GM21381 (cell line): ENCODE results near the gene SLC22A6.
"Not testable (repeated sequence)": the region's sequence is repeated elsewhere in the genome, so short reads cannot be mapped to it uniquely, and the experiment has no call there.

ENCODE experiments used
- ATAC-seq: cut with Tn5 transposase; IDR thresholded peaks from one replicate; pipeline ENCODE4 v1.9.1; 2021; ENCODE audit warnings: mild to moderate bottlenecking, moderate library complexity; ENCODE audit not compliant: unreplicated experiment

SLC22A6 gene

DNA sequence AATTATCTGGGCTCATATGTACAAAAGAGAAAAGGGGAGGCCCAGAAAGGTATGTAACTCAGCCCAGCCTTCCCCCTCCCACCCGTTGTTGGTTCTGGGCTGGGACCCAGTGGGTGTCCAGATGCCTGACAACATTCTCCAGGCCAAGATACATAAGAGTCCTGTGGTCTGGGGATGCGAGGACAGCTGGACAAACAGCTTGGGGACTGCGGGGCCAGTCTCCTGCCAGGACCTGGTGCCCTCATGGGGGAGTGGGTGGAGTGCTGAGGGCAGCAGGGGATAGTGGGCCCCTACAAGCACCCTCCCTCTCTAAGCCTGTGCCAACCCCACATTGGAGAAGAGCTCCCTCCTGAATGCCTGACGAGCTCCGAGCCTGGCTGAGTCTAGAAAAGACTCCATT, 3.5 kb upstream of the SLC22A6 start:
- no peak for ATAC-seq

DNA sequence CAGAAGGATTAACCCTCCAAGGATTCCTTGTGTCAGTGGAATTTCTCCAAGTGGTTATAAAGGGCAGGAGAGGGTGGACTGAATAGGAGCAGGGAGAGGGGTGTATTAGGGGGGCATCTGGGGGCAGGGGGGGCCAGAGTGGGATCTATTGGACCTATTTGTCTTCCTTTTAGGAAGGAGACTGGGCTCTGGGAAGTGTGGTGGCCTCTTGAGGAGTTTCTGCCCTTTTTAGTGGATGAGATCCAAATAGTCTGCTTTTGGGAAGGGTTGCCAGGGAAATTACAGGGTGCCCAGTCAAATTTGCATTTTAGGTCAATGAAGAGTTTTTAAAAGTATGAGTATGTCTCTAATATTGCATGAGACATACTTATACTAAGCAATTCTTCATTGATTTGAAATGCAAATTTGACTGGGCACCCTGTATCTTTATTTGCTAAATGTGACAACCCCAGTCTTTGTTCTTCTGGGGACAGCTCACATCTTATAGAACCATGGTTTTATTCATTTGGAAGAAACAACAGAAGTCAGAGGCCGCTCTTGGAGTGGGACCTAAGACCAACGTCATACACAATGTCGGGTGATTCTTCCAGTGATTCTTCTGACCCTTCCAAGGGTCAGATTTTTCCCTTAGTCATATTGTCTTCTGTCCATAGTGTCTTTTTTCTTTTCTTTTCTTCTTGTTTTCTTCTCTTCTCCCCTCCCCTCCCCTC, 429 bp upstream of the SLC22A6 start:
- no peak for ATAC-seq

DNA sequence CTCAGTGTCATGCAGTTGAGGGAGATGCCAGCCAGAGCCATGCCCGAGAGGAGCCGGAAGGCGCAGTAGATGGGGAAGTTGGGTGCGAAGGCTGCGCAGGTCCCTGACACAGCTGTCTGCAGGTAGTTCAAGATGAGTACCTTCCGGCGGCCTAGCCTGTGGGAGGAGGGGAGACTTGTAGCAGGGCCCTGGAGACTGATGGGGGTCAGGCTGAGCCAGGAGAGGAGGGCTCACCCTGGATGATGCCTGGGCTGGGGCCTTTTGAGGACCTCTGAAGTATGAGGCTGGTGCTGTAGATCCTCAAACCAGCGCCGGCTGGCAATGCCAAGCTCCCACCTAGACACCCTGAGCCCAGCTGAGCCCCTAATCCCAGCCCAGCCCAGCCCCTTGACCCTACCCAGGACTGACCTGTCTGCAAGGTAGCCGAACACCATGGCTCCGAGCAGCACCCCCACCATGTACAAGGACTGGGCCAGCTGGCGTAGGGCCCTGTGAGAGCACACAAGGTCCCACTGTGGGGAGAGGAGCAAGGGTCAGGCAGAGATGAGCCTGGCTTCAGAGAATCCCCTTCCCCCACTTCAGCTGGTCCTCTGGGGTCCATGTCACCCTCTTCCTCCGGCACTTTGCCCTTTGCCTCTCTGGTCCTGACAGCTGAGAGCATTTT, 1.1 kb downstream of the SLC22A6 start:
- no peak for ATAC-seq

DNA sequence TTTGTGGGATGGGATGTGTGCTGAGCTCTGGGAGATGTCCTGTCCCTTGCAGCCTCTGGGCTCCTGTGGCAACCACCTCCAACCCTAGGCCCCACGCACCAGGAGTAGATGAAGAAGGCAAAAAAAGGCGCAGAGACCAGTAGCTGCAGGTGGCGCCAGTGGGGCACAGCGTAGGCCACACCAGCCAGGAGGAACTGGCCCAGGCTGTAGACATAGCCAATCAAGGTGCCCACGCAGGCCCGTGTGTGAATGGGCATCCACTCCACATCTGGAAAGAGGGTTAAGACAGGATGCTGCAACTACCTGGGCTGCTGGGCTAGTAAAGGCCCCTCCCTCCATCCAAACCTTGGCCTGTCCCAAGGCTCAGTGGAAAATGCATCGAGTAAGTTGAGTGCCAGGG, 3.0 kb downstream of the SLC22A6 start:
- ATAC-seq = no peak

DNA sequence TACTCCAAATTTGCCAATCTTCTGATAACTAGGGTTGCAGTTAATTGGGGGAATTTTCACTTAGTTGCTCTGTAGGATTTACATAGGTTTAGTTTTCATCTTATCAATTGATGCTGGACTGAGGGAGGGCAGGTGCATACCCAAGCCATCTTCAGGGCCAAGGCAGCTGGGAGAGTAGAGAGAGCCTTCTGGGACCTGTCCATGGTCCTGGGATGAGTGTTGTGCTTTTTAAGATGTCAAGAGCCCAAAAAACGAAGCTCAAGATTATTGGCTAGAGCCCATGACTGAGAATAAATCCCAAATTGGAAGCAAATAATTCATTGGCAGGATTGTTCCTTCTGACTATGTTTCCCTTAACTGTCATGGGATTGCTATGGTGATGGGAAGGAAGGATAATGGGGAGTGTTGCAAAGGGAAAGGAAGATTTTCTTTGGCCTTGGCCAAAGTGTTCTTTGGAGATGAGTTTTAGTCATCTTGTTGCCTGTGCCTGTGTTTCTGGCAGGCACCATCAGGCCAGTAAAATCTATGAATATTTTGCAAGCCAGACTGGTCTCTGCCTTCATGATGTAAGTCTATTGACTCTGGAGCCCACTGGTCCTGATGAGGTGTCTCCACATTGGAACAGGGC, 4.5 kb downstream of the SLC22A6 start:
- ATAC-seq = no peak

DNA sequence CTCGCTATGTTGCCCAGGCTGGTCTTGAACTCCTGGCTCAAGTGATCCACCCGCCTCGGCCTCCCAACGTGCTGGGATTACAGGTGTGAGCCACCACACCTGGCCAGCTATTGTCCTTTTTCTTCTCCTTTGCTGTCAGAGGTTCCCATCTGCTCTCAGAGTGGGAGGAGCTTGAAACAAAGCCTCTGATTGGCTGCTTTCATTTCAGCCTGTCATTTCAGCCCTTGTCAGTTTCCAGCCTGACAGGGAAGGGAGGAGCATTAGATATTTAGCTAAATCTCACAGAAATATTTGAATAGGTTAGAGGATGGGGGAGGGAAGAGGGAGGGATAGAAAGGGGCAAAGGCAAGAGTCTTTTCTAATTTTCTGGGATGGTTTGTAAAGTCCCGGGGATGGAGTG, 8.7 kb downstream of the SLC22A6 start:
- ATAC-seq = no peak

DNA sequence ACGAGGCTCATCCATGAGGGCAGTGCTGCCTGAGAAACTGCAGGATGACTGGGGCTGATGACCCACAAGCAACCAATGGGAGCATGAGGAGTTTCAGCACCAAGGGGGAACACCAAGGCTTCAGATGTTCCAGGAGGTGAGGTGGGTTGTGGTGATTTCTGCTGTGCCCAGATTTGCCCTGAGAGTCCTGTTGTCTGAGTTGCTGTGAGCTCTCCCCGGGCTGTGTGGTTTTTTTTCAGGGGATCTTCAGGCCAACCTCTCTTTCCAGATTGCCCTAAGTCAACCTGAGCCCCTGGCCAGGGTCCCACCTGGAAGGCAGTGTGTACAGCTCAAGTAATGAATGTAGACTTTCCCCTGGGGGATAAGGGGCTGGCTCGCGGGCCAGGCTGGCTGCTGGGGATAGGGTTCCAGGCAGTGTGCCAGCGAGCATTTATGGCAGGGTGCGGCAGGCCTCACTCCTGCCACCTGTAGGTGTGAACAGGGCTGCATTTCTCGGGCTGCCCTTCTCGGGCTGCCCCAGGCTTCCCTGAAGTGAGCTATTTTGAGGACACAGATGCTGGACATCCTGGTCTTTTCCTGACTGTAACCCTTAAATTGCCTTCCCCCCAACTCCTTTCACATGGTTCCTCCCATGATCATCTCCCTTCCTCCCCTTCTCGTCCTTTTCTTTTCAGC, 9.8 kb downstream of the SLC22A6 start:
- ATAC-seq = no peak

DNA sequence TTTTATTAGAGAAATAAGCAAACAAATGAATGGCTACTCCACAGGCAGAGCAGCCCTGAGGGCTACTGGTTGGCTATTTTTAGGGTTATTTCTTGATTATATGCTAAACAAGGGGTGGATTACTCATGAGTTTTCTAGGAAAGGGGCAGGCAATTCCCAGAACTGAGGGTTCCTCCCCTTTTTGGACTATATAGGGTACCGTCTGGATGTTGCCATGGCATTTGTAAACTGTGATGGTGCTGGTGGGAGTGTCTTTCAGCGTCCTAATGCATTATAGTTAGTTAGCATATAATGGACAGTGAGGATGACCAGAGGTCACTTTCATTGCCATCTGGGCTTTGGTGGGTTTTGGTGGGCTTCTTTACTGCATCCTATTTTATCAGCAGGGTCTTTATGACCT, 19.2 kb downstream of the SLC22A6 start:
- ATAC-seq = no peak

DNA sequence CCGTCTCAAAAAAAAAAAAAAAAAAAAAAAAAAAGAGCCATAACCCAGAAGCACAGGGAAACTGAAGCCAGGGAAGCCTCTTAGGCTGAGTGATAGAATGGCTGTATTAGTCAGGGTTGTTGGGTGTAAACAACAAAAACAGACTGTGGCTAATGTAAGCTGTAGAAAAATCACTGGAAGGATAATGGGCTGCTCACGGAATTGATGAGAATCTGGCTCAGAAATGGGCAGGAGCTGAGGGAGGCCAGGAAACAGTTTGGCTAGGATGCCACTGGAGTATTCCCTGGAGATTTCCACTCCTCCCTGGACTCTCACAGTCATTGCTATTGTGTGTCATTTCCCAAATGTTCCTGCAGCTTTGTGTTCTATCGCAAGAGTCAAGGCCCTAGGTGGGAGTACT, 22.4 kb downstream of the SLC22A6 start:
- ATAC-seq = no peak

DNA sequence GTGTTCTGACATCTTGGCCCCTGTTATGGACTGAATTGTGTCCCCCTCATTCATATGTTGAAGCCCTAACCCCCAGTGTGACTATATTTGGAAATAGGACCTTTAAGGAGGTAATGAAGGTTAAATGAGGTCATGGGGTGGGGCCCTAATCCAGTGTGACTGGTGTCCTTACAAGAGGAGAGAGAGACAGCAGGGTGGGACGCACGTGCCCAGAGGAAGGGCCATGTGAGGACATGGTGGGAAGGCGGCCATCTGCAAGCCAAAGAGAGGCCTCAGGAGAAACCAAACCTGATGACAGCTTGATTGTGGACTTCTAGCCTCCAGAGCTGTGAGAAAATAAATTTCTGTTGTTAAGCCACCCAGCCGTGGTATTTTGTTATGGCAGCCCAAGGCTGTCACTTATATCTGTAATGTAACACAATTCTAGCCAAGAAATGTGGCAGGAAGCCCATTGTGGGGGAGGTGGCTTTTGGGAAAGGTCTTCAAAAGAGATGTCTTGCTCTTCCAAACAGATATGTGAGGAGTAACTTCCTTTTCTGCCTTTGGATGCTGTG, 23.7 kb downstream of the SLC22A6 start:
- ATAC-seq = no peak

DNA sequence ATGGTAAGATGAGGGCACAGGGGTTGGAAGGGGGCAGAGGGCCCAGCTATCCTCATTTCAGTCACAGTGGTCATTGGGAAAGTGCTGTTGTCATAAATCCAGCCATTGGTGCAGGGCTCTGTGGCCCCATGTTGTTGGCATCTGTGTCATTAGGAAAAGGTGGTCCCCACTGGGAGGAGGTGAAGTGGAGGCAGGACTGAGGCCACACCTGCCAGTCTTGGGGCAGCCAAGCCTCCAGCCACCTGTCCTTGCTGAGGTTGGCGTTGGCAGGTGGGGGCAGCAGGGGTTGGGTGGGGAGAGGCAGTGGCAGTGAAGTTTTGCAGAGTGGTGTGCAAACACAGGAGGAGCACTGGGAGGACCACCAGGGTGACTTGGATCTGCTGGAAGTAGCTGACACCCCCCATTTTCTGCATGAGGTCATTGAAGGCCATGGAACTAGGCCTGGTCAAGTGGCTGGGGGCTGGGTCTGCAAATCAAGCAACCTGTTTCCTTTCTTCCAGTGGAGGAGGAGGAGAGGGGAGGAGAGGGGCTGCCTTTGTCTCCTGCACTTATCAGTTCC, 25.3 kb downstream of the SLC22A6 start:
- ATAC-seq = no peak

DNA sequence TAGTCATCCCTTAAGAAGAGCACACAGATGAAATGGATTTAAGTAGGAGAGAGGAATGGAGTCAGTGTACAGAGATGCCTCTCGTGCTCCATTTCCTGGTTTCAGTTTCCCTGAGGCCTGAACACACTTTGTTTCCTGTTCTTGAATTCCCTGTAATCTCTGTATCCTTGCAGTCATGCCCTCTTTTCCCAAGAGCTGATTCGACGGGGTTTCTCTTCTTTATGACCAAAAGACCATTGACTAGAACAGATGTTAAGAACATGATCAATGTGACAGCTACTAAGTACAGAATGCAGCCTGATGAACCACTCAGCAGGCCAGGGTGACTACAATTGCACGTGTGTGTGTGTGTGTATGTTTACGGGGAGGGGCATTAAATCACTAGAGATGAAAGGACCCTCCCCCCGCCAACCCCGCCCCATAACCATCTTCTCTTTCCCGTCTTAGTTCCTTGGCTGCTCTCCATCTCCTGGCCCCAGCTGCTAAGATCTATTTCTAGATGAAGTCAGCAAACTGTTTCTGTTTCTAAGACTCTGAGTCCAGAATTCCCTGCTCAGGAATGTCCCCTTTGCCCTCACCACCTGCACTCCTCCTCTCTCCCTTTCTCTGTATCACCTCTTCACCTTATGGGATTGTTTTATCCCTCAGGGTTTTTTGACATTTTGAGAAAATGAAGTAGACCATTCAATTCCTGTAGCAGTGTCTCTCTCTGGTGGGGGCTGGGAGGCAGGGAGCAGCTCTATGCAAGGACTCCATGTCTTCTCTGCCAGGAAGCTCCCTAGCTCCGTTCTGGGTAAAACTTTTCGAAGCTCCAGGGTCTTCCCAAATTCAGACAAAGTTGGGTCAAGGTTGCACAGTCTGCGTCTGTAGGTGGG, 26.0 kb downstream of the SLC22A6 start:
- no peak for ATAC-seq

DNA sequence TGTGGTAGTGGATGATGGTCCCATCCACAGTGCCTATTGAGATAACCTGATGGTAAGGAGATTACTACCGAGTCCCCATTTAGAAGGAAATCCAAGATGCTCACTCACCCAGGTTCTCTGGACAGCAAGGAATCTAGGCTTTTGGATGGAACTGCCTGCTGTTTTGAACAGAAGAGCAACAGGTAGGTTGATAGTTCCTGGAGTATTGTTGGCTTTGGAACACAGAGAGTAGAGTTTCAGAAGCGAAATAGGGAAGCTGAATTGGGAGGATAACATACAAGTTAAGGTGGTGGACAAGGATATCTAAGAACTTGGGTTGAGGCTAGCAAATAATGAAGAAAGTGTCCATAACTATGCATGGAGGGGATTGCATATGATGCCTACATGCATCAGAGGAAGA, 27.6 kb downstream of the SLC22A6 start:
- ATAC-seq = no peak

DNA sequence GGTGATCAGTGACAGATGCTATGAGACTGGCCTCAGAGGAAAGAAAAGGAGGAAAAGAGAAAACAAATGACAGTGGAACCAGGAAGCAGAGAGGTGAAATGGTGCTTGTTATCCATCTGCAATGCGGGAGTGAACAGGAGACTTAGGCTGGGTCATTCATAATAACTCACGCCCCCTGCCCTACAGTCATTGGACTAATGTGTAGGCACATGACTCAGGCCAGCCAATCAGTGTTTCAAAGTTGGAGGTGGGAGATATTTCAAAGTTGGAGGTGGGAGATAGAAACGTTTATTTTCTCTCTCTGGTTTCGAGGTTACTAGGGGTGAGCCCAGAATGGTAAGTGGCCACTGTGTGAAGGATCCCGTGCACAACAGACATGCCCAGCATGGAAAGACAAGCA, 30.3 kb downstream of the SLC22A6 start:
- ATAC-seq = no peak

DNA sequence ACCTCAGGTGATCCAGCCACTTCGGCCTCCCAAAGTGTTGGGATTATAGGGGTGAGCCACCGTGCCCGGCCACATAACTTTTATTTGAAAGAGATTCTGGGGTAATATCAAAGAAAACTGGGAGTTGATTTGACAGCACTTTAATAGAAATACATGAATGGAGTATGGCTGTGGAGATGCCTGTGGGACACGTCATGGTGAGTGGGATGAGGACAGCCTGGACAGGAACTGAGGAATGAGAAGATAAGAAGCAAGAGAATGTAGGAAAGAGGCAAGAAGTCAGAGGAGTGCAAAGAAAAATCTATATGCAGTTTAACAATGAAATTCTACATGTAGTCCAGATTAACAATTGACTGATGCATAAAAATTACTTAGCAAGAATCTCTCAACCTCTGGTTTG, 31.0 kb downstream of the SLC22A6 start:
- ATAC-seq = no peak

DNA sequence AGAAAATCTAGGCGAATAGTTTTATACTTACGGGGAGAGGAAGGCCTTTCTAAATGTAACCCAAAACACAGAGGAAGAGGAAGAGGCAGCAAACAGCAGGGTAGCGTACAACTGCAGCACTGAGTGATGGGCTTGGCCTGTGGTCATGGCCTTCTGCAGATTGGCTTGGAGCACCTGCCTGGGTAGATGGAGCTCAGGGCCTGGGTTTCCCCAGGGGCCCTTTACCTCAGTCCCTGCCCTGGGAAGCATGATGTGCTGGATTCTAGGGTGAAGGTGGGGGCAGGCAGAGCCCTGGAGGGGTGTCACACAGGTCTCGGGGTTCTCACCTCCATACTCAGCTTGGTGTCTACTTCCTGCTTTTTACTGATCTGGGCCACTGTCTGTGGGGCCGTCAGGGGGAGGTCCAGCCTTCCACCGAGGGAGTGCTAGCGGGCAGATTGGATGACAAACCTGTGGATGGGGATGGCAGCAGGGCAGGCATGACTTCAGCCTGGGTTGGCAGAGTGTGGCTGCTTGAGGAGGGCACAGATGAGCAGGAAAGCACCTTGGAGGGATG, 35.9 kb downstream of the SLC22A6 start:
- ATAC-seq = no peak

DNA sequence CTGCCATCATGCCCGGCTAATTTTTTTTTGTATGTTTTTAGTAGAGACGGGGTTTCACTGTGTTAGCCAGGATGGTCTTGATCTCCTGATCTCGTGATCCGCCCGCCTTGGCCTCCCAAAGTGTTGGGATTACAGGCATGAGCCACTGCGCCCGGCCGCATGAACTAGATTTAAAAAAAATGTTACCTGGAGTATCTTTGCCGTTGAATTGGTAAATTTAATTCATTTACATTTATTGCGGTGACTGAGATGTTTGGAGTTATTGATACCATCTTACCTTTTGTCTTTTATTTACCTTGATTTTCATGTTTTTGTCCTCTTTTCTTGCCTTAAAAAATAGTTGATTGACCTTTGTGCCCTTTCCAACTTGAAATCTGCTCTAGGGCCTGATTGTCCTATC, 39.2 kb downstream of the SLC22A6 start:
- ATAC-seq = not testable (repeated sequence)

DNA sequence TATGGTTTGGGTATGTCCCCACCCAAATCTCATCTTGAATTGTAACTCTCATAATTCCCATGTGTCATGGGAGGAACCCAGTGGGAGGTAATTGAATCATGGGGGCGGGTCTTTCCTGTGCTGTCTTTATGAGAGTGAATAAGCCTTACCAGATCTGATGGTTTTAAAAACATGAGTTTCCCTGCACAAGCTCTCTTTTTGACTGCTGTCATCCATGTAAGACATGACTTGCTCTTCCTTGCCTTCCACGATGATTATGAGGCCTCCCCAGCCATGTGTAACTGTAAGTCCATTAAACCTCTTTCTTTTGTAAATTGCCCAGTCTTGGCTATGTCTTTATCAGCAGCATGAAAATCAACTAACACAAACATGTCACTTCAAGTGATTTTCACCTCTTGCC, 47.2 kb downstream of the SLC22A6 start:
- ATAC-seq = not testable (repeated sequence)

DNA sequence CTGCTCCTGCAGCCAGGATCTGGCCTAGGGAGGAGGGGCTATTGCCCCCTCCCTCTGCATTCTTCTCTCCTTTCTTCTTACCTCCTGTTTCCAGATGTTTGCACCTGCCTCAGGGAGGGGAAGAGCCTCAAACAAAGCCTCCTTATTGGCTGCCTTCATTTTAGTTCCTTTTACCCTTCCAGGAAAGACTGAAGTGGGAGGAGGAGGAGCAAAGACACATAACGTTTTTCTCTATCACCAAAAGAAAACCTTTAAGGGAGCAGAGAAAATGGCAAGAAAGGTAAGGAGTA, 50.3 kb downstream of the SLC22A6 start:
- no peak for ATAC-seq
